HepG2 (cell line): Measurements from ENCODE around the gene DDX1.

Experiments
- EZH2 ChIP-seq: conservative IDR thresholded peaks from 2 replicates; pipeline ENCODE4 v1.6.1; 2012; ENCODE audit warnings: mild to moderate bottlenecking, low read depth, low read length, moderate library complexity
- POLR2A ChIP-seq, 2 experiments: IDR thresholded peaks; 2 replicates each; pipeline ENCODE4 v1.6.1; 2011; ENCODE audit warnings: low read depth in 2 of 2, low read length in 2 of 2, mild to moderate bottlenecking in 1 of 2, moderate library complexity in 1 of 2; ENCODE audit not compliant: insufficient read depth in 1 of 2
- ZBTB7B ChIP-seq: sonication (generic); formaldehyde crosslinking; IDR thresholded peaks from 2 replicates; pipeline ENCODE4 v1.4.0; 2020; ENCODE audit warnings: missing genetic modification reagents
- ZNF556 ChIP-seq: sonication (generic); formaldehyde crosslinking; IDR thresholded peaks from 2 replicates; pipeline ENCODE4 v1.4.0; 2020; ENCODE audit warnings: mild to moderate bottlenecking, missing genetic modification reagents, borderline replicate concordance
- ZNF792 ChIP-seq: IDR thresholded peaks from 2 replicates; pipeline ENCODE4 v1.6.1; 2016

DNA sequence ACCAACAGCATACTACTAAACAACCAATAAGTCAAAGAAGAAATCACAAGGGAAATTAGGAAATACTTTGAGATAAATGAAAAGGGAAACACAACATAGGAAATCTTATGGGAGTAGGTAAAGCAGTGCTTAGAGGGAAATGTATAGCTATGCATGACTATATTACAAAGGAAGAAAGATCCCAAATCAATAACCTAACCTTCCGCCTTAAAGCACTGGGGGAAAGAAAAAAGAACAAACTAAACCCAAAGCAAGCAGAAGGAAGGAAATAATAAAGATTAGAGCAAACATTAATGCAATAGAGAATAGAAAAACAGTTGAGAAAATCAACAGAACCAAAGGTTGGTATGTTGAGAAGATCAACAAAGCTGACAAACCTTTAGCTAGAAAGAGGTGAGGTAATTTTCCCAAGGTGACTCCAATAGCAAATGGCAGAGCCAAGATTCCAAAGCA is 49.9 kb downstream of the DDX1 start:
- TF ChIP-seq ZBTB7B (no peak), POLR2A (IDR thresholded peaks at IDR 0.05; ENCODE audit: insufficient read depth in 1 of 2, low read depth in 2 of 2, low read length in 2 of 2) (no peak), ZNF556 (CRISPR knock-in tag) (no peak), ZNF792 (CRISPR knock-in tag) (no peak), EZH2 (no peak)
